ENCODE data around the gene TRERF1.
"Not testable (repeated sequence)": the region's sequence is repeated elsewhere in the genome, so short reads cannot be mapped to it uniquely, and the experiment has no call there.

The TRERF1 gene

GRCh38 chr6:42337985-42338743, 113.6 kb downstream of the TRERF1 start:
- ATAC-seq, result no peak
- peak overlapping the region; percentile 16 to 70 for H3K27ac Mint-ChIP-seq
- no peaks in the 10 kb centered on the region for H3K27me3 Mint-ChIP-seq
- H3K9me3 Mint-ChIP-seq, result no peaks in the 10 kb centered on the region
- H3K4me3 Mint-ChIP-seq, result peak overlapping the region; percentile 37 to 61
- H3K4me1 Mint-ChIP-seq, result peaks cover 89% of the 10 kb centered on the region
- DNase-seq, result no peak

GRCh38 chr6:42336431-42336830, 115.3 kb downstream of the TRERF1 start:
- DNase-seq (no peak), ATAC-seq (no peak)
- Mint-ChIP-seq H3K27me3 (no peaks in the 10 kb centered on the region), H3K4me3 (no peak overlapping the region), H3K27ac (no peak overlapping the region), H3K4me1 (peaks cover 87% of the 10 kb centered on the region), H3K9me3 (no peaks in the 10 kb centered on the region)

GRCh38 chr6:42335896-42336295, 115.8 kb downstream of the TRERF1 start:
- Mint-ChIP-seq H3K27ac (no peak overlapping the region), H3K4me3 (no peak overlapping the region), H3K4me1 (peaks cover 87% of the 10 kb centered on the region), H3K27me3 (no peaks in the 10 kb centered on the region), H3K9me3 (no peaks in the 10 kb centered on the region)
- ATAC-seq (no peak), DNase-seq (no peak)

GRCh38 chr6:42334870-42335269, 116.9 kb downstream of the TRERF1 start:
- no peak overlapping the region for H3K27ac Mint-ChIP-seq

GRCh38 chr6:42333612-42334011, 118.1 kb downstream of the TRERF1 start:
- ATAC-seq, result no peak
- Mint-ChIP-seq H3K27ac (no peak overlapping the region), H3K4me3 (no peak overlapping the region)

More at GRCh38 chr6:42334870-42335269, 116.9 kb downstream of the TRERF1 start:
- no peaks in the 10 kb centered on the region for H3K9me3 Mint-ChIP-seq
- H3K27me3 Mint-ChIP-seq, result no peaks in the 10 kb centered on the region
- ATAC-seq, result no peak
- no peak for DNase-seq
- no peak overlapping the region for H3K4me3 Mint-ChIP-seq
- peaks cover 78% of the 10 kb centered on the region for H3K4me1 Mint-ChIP-seq

GRCh38 chr6:42332916-42333315, 118.8 kb downstream of the TRERF1 start:
- no peak for ATAC-seq
- peaks cover 59% of the 10 kb centered on the region for H3K4me1 Mint-ChIP-seq
- H3K4me3 Mint-ChIP-seq, result no peak overlapping the region
- H3K9me3 Mint-ChIP-seq, result no peaks in the 10 kb centered on the region
- H3K27ac Mint-ChIP-seq, result no peak overlapping the region
- no peak for DNase-seq
- H3K27me3 Mint-ChIP-seq, result no peaks in the 10 kb centered on the region

More at GRCh38 chr6:42333612-42334011, 118.1 kb downstream of the TRERF1 start:
- no peak for DNase-seq
- no peaks in the 10 kb centered on the region for H3K9me3 Mint-ChIP-seq
- no peaks in the 10 kb centered on the region for H3K27me3 Mint-ChIP-seq
- peaks cover 66% of the 10 kb centered on the region for H3K4me1 Mint-ChIP-seq

- no peak for ATAC-seq
- Mint-ChIP-seq H3K4me3 (no peak overlapping the region), H3K9me3 (no peaks in the 10 kb centered on the region), H3K4me1 (peaks cover 48% of the 10 kb centered on the region), H3K27ac (no peak overlapping the region), H3K27me3 (no peaks in the 10 kb centered on the region)
- no peak for DNase-seq
These were observed 120.7 kb downstream of the TRERF1 start for GRCh38 chr6:42331019-42331418.

GRCh38 chr6:42326248-42326647, 125.5 kb downstream of the TRERF1 start:
- DNase-seq (no peak), ATAC-seq (no peak)
- Mint-ChIP-seq H3K27me3 (no peaks in the 10 kb centered on the region), H3K27ac (no peak overlapping the region), H3K9me3 (no peaks in the 10 kb centered on the region), H3K4me1 (peaks cover 29% of the 10 kb centered on the region), H3K4me3 (no peak overlapping the region)

- not testable (repeated sequence) for H3K27me3 Mint-ChIP-seq, H3K4me3 Mint-ChIP-seq, DNase-seq, ATAC-seq, H3K9me3 Mint-ChIP-seq, H3K27ac Mint-ChIP-seq
- H3K4me1 Mint-ChIP-seq, result peaks cover 32% of the 10 kb centered on the region
These were observed 126.9 kb downstream of the TRERF1 start for GRCh38 chr6:42324656-42325324.

GRCh38 chr6:42322676-42323075, 129.1 kb downstream of the TRERF1 start:
- no peak for ATAC-seq
- Mint-ChIP-seq H3K4me1 (peaks cover 39% of the 10 kb centered on the region), H3K27me3 (no peaks in the 10 kb centered on the region)

GRCh38 chr6:42321976-42322375, 129.8 kb downstream of the TRERF1 start:
- Mint-ChIP-seq H3K27me3 (no peaks in the 10 kb centered on the region), H3K27ac (no peak overlapping the region), H3K9me3 (no peaks in the 10 kb centered on the region), H3K4me3 (peak overlapping the region in 1 of 2 donors; percentile 10), H3K4me1 (peaks cover 44% of the 10 kb centered on the region)
- DNase-seq, result no peak
- no peak for ATAC-seq

More at GRCh38 chr6:42322676-42323075, 129.1 kb downstream of the TRERF1 start:
- Mint-ChIP-seq H3K9me3 (no peaks in the 10 kb centered on the region), H3K4me3 (no peak overlapping the region), H3K27ac (no peak overlapping the region)
- no peak for DNase-seq

GRCh38 chr6:42320762-42321161, 131.0 kb downstream of the TRERF1 start:
- ATAC-seq, result no peak
- no peak for DNase-seq
- Mint-ChIP-seq H3K9me3 (no peaks in the 10 kb centered on the region), H3K27me3 (no peaks in the 10 kb centered on the region), H3K4me1 (peaks cover 45% of the 10 kb centered on the region), H3K4me3 (peak overlapping the region in 1 of 2 donors; percentile 4), H3K27ac (no peak overlapping the region)

GRCh38 chr6:42318480-42318879, 133.2 kb downstream of the TRERF1 start:
- H3K27me3 Mint-ChIP-seq, result no peaks in the 10 kb centered on the region
- H3K4me3 Mint-ChIP-seq, result no peak overlapping the region
- ATAC-seq, result no peak
- H3K9me3 Mint-ChIP-seq, result no peaks in the 10 kb centered on the region
- no peak for DNase-seq
- H3K27ac Mint-ChIP-seq, result no peak overlapping the region
- H3K4me1 Mint-ChIP-seq, result peaks cover 64% of the 10 kb centered on the region

- DNase-seq, result no peak
- no peak for ATAC-seq
- Mint-ChIP-seq H3K4me3 (no peak overlapping the region), H3K4me1 (peaks cover 70% of the 10 kb centered on the region), H3K27ac (peak overlapping the region in 1 of 2 donors; percentile 86), H3K9me3 (no peaks in the 10 kb centered on the region), H3K27me3 (no peaks in the 10 kb centered on the region)
These were observed 134.7 kb downstream of the TRERF1 start for GRCh38 chr6:42316981-42317380.

- Mint-ChIP-seq H3K4me1 (peaks cover 63% of the 10 kb centered on the region), H3K4me3 (no peak overlapping the region), H3K9me3 (no peaks in the 10 kb centered on the region), H3K27me3 (no peaks in the 10 kb centered on the region), H3K27ac (peak overlapping the region; percentile 49 to 86)
- ATAC-seq (peak; percentile 82), DNase-seq (peak in 1 of 2 donors; percentile 26)
These were observed 135.4 kb downstream of the TRERF1 start for GRCh38 chr6:42315991-42316970.

Data from stimulated activated naive CD8-positive, alpha-beta T cell treated with anti-CD3 and anti-CD28 coated beads, Interleukin-15, amount 100 ng/mL, for 72 hours (primary cell).